Measurements from ENCODE around the gene CRK.
"Not testable (repeated sequence)": the region's sequence is repeated elsewhere in the genome, so short reads cannot be mapped to it uniquely, and the experiment has no call there.

Gene CRK

GRCh38 chr17:1420163-1420562 is 35.9 kb downstream of the CRK start:
- no peak for DNase-seq

DNA sequence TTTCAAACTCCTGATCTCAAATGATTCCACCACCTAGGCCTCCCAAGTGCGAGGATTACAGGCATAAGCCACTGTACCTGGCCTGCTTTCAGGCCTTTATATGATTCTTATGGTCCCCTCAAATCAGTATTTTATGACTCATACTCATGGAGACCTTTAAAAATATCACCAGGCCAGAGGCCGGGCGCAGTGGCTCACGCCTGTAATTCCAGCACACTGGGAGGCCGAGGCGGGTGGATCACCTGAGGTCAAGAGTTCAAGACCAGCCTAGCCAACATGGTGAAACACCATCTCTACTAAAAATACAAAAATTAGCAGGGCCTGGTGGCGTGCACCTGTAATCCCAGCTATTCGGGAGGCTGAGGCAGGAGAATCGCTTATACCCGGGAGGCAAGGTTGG is 37.6 kb downstream of the CRK start:
- DNase-seq, result not testable (repeated sequence)

DNA sequence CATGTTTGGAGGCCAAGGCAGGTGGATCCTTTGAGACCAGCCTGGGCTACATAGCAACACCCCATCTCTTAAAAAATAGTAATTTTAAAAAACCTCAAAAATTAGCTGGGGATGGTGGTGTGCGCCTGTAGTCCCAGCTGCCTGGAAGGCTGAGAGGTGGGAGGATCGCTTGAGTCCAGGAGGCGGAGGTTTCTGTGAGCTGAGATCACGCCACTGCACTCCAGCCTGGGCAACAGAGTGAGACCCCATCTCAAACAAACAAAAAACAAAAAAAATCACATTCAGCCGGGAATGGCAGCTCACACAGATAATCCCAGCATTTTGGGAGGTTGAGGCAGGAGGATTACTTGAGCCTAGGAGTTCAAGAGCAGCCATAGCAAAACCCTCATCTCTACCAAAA is 39.6 kb downstream of the CRK start:
- DNase-seq, result no peak

DNA sequence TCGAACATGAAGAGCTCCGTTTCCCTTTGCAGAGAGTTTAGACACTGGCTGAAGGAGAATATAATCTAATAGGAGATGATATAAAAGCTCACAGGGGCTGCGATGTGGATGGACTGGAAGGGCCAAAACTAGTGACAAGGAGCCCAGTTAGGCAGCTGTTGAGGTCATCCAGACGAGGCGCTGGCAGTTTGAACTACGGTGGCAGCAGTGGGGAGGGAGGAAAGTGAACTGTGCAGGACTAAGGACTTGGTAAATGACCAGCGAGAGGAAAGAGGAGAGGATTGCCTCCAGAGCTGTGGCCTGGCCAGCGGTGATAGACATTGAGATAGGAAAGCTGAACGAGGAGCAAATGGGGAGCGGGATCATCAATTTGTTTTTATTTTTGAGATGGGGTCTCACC is 41.4 kb downstream of the CRK start:
- DNase-seq, result no peak

GRCh38 chr17:1414001-1414574 is 41.9 kb downstream of the CRK start:
- no peak for DNase-seq

- no peak for DNase-seq
Measured at GRCh38 chr17:1413281-1413791, 42.7 kb downstream of the CRK start.

DNA sequence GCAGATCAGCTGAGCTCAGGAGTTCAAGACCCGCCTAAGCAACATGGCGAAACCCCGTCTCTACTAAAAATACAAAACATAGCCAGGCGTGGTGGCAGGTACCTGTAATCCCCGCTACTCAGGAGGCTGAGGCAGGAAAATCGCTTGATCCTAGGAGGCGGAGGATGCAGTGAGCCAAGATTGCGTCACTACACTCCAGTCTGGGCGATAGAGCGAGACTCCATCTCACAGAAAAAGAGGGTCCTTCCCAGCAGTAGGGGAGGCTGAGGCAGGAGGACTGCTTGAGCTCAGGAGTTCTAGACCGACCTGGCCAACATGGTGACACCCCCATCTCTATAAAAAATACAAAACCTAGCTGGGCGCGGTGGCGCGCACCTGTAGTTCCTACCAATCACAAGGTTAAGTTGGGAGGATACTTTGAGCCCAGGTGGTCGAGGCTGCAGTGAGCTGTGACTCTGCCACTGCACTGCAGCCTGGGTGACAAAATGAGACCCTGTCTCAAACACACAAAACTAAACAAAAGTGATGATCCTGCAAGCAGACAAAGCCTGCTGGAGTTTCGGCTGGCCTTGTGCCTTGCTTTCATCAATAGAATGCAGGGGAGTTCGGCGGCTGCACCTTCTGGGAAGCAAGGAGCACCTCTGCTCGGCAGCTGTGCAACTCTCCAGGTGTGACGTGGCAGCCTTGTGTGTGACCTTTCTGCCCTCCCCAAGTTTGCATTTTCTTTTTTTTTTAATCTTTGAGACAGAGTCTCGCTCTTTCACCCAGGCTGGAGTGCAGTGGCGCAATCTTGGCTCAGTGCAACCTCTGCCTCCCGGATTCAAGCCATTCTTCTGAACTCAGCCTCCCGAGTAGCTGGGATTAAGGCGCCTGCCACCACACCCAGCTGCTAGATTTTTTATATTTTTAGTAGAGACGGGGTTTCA is 43.6 kb downstream of the CRK start:
- no peak for DNase-seq

- DNase-seq, result no peak
Measured at GRCh38 chr17:1402262-1402586, 53.8 kb downstream of the CRK start.

DNA sequence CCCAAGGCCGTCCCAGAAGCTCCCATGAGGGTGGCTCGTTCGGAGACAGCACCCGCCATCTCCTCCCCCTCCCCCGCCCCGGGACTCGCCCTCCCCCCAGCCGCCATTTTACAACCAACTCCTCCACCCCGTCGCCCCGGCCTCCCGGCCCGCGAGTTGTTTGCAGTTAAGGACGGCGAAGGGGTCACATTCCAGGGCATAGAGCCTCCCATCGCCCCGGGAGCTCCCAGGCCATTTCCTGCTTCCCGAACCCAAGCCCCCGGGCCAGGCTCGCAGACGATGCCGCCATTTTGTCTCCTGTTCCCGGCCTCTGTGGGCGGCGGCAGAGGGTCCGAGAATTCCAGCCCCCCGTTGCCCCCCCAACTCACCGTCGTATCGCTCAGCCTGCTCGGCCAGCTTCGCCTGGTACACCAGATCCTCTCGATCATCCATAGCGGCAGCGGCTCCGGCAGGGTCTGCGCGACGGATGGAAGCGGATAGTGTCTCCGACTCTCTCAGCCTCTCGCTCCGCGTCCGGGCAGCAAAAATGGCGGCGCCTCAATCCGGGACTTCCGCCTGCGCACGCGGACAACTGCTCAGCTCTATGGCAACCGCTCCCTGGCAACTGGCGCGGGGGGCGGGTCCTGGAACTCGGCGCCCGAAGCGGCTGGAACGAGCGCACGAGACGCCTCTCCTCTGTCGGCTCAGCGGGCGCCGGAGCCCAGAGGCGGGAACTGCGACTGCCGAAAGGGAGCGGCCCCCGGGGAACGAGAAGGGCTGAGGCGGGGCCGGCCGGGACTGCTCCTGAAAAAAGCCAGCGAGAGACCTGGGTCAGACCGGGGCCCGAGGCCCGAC is 56.1 kb downstream of the CRK start, which contains the start of gene YWHAE:
YWHAE (minus strand) TSS at position 544 of the 834 bp plus-strand sequence; CDS start at position 432, 112 bp downstream.
- peak; percentile 99 for DNase-seq

DNA sequence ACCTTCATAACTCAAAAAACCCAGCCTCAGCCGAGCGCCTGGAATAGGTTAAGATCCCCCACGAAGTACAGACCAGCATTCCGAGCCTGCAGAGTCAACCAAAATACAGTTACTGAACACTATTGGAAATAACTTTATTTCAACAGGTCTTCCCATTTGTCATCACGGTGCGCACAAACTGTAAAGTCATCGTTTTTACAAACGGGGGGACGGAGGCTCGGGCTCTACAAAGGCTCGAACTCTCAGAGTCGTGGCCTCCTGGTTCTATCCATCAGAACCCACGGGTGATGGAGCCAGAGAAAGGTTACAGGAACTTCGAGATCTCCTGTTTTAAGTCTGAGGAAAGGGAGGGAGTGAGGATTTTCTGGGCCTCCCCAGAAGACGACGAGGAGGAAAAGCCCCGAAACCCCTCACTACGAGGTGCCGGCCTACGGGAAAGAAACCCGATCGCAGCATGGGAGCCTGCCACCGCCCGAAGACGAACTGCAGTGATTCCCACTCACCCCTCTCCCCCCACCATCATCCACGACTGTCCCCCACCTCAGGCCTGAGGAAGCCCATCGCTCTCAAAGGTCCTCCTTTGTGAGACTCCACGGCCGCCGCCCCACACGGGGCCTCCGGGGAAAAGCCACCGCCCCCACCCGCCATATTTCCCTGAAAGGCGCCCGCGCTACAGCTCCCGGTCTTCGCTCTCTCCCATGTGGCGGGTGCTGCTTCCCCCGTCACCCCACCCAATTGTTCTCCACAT is 56.9 kb downstream of the CRK start:
- no peak for DNase-seq

DNA sequence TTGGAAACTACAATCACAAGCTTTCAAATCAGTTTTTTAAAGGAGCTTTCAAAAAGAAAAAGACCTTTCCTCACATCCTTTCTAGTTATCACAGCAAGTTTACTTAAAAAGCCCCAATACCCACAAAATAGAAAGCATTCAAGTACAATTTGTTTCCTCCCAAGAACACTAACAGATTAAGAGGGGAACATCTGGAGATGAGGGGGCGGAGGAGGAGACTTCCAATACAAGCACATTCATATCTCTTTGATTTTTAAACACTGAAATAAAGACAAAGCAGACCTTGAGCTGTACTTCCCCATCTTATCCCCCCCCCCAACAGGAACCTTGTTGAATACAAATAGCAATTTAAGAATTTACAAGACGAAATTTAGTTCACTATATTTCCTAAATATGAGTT is 58.0 kb downstream of the CRK start:
- no peak for DNase-seq

GRCh38 chr17:1395876-1396665 is 60.0 kb downstream of the CRK start:
- not testable (repeated sequence) for DNase-seq

GRCh38 chr17:1391577-1391976 is 64.5 kb downstream of the CRK start:
- no peak for DNase-seq

DNA sequence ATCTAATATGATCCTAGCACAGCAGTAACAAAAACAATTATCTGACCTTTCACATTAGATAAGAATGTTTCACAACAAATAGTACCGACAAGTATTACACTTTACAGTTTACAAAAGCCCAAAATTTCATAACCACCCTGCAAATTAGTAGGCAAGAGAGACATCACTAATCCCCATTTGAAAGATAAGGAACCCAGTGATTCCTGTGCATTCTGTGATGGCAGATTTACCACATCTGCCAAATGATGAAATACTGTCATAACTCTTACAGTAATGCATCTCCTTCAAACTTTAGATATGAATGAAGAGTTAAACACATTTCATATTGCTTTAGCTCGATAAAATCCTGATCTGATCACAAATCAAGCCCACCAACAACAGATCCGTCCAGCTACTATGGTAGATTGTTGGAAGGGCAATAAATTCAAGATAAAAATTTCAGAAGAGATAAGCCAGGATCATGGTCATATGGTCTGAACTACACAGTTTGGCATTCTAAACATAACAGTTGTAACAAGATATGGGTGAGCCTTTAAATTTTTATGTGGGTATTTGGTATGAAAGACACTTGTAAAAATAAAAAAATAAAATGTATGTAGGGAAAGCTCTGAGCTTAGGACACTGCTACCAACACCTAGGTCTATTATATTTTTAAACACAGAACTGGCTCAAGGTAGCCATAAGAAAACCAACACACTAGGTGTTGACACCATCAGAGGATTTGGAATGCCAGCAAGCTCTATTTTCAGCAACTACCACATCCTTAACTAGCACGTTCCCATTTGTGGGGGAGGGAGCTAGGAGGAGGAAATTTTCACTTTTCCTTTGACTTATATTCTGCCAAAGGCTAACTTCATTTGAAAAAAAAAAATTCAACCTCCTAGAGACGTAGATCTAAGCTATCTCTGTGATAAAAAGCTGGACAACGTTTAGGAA is 65.3 kb downstream of the CRK start:
- DNase-seq, result no peak

GRCh38 chr17:1387490-1388227 is 68.4 kb downstream of the CRK start:
- not testable (repeated sequence) for DNase-seq

GRCh38 chr17:1386675-1387190 is 69.3 kb downstream of the CRK start:
- DNase-seq, result not testable (repeated sequence)

GRCh38 chr17:1386265-1386664 is 69.8 kb downstream of the CRK start:
- DNase-seq, result no peak

GRCh38 chr17:1385861-1386260 is 70.2 kb downstream of the CRK start:
- DNase-seq, result no peak

GRCh38 chr17:1384905-1385435 is 71.1 kb downstream of the CRK start:
- DNase-seq, result no peak
